Astrocyte (in vitro differentiated cells and primary cell): ENCODE results near the gene ANKRD18B.
"Not testable (repeated sequence)": the region's sequence is repeated elsewhere in the genome, so short reads cannot be mapped to it uniquely, and the experiment has no call there.

Source experiments
- CTCF ChIP-seq: IDR thresholded peaks from 2 replicates; pipeline ENCODE4 v1.5.1; 2011; ENCODE audit warnings: low read depth, mild to moderate bottlenecking, inconsistent platforms, low read length, moderate library complexity; ENCODE audit not compliant: insufficient read depth
- EZH2 ChIP-seq: IDR thresholded peaks from 2 replicates; pipeline ENCODE4 v1.6.1; 2012; ENCODE audit warnings: mild to moderate bottlenecking, low read length, inconsistent platforms; ENCODE audit not compliant: insufficient read depth

- not testable (repeated sequence) for TF ChIP-seq CTCF, EZH2
These were observed 58.6 kb downstream of the ANKRD18B start for GRCh38 chr9:33582686-33583085.
